ENCODE measurements around the gene HRH3.

GRCh38 chr20:62230696-62231095 is 10.6 kb upstream of the HRH3 start:
- no peak for TF ChIP-seq POLR2AphosphoS5 (IDR thresholded peaks at IDR 0.05; ENCODE audit: low read depth, low read length)
- TF ChIP-seq TAF1 (IDR thresholded peaks at IDR 0.05; ENCODE audit: low read depth, low read length) = no peak
- TF ChIP-seq PAX5 (IDR thresholded peaks at IDR 0.05; ENCODE audit: insufficient read depth, low read length, severe bottlenecking) = no peak
- no peak for TF ChIP-seq POLR2A (IDR thresholded peaks at IDR 0.05; ENCODE audit: low read depth, low read length)
- TF ChIP-seq SPI1 (IDR thresholded peaks at IDR 0.05; ENCODE audit: low read depth, low read length) = no peak
- no peak for TF ChIP-seq POU2F2 (IDR thresholded peaks at IDR 0.05; ENCODE audit: low read depth, low read length)

Measured in GM12891 (cell line).